ENCODE data around the gene EP400. TPM values are rescaled to one million over a fixed set of nuclear protein-coding genes. Genes with fewer than 3 reads are reported as not detected.

The EP400 gene
- total and polyA plus RNA-seq, 2 of the 13 experiments (the other 11 are each of a cell fraction or from before 2014, with no cell fraction given) = 4.9 to 5.0 TPM

DNA sequence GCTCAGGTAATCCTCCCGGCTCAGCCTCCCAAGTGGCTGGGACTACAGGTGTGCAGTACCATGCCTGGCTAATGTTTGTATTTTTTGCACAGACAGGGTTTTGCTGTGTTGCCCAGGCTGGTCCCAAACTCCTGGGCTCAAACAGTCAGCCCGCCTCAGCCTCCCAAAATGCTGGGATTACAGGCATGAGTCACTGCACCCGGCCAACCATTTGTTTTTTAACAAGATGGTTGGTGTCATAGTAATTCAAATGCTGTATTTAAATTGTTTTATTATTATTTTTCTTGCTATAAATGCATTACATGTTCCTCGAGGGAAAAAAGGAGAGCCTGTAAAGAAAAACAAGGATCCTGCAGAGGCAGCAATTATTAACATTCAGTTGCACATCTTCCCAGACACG lies 83.9 kb downstream of the EP400 start:
- no peak overlapping the region for H3K4me3 ChIP-seq (replicated peaks in 1 of 3; ENCODE audit: insufficient read depth in 1 of 3, low read depth in 2 of 3, low read length in 3 of 3)
- H3K79me2 ChIP-seq (ENCODE audit: insufficient read depth, low read length) = no peaks in the 10 kb centered on the region
- DNase-seq (ENCODE audit: low spot score) (no peak), FAIRE-seq (no peak), ATAC-seq (no peak)
- peaks cover 33 to 88% of the 10 kb centered on the region in 2 experiments for H3K36me3 ChIP-seq (replicated peaks in 1 of 2; ENCODE audit: control insufficient read depth in 1 of 2, insufficient read depth in 2 of 2, low read length in 2 of 2)
- H3K9me3 ChIP-seq (ENCODE audit: low read length) = no peaks in the 10 kb centered on the region
- intact Hi-C loops (cut with micrococcal nuclease; ENCODE audit: unreplicated experiment) = no loop called here
- H4K20me1 ChIP-seq (ENCODE audit: insufficient read depth, low read length) = no peaks in the 10 kb centered on the region
- in situ Hi-C loops (cut with HindIII; ENCODE audit: extremely low pct_ligation_motif_present, low pct_unique_long_range_greater_than_20kb) = no loop called here
- 91% methylated on average over 5 of the region's 5 CpGs for WGBS (ENCODE audit: low lambda C conversion rate)
- no peak overlapping the region for H2AFZ ChIP-seq (ENCODE audit: low read length)
- no peak overlapping the region for H3K4me2 ChIP-seq (ENCODE audit: low read depth, low read length)
- ChIA-PET POLR2A (no interaction called here), CTCF (ENCODE audit: low intra/inter-chr PET ratio, low total read pairs) (no interaction called here)
- H3K4me1 ChIP-seq (ENCODE audit: insufficient read depth, low read length) = no peaks in the 10 kb centered on the region
- no peaks in the 10 kb centered on the region for H3K27me3 ChIP-seq (ENCODE audit: control insufficient read depth in 1 of 2, insufficient read depth in 2 of 2, low read length in 2 of 2)
- TF ChIP-seq, protein P1, sequence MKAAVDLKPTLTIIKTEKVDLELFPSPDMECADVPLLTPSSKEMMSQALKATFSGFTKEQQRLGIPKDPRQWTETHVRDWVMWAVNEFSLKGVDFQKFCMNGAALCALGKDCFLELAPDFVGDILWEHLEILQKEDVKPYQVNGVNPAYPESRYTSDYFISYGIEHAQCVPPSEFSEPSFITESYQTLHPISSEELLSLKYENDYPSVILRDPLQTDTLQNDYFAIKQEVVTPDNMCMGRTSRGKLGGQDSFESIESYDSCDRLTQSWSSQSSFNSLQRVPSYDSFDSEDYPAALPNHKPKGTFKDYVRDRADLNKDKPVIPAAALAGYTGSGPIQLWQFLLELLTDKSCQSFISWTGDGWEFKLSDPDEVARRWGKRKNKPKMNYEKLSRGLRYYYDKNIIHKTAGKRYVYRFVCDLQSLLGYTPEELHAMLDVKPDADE (CRISPR knock-in tag; IDR thresholded peaks at IDR 0.05) = no peak
- TF ChIP-seq HOXA5 (CRISPR knock-in tag; IDR thresholded peaks at IDR 0.05) (no peak), XRCC5 (optimal IDR thresholded peaks at IDR 0.05; ENCODE audit: low read length) (no peak)
- TF ChIP-seq, protein P2, sequence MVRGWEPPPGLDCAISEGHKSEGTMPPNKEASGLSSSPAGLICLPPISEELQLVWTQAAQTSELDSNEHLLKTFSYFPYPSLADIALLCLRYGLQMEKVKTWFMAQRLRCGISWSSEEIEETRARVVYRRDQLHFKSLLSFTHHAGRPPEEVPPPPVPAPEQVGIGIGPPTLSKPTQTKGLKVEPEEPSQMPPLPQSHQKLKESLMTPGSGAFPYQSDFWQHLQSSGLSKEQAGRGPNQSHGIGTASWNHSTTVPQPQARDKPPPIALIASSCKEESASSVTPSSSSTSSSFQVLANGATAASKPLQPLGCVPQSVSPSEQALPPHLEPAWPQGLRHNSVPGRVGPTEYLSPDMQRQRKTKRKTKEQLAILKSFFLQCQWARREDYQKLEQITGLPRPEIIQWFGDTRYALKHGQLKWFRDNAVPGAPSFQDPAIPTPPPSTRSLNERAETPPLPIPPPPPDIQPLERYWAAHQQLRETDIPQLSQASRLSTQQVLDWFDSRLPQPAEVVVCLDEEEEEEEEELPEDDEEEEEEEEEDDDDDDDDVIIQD (CRISPR knock-in tag; IDR thresholded peaks at IDR 0.05; ENCODE audit: low read depth) = no peak
- no peak overlapping the region for H3K27ac ChIP-seq (ENCODE audit: extremely low read length, insufficient read depth, low read length)
- no TSS peak for BruUV-seq (replicated peaks)
- no peak overlapping the region for H3K9ac ChIP-seq (ENCODE audit: insufficient read depth, low read depth, low read length)

DNA sequence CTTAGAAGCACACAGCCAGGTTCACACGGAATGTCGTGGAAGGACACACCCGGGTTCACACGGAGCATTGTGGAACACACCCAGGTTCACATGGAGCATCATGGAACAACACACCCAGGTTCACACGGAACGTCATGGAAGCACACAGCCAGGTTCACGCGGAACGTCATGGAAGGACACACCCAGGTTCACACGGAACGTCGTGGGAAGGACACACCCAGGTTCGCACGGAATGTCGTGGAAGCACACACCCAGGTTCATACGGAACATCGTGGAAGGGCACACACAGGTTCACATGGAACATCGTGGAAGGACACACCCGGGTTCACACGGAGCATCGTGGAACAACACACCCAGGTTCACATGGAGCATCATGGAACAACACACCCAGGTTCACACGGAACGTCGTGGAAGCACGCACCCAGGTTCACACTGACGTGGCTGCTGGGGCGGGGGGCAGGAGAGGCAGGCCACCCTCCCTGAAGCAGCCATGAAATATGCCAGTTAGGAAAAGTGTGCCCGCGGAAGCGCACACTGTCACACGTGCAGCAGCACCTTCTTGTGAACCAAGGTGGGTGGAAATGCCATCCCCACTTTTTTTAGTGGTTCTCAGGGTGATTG lies 86.4 kb downstream of the EP400 start:
- no TSS peak for BruUV-seq (replicated peaks)
- no peak for FAIRE-seq
- H3K79me2 ChIP-seq (ENCODE audit: insufficient read depth, low read length) = no peaks in the 10 kb centered on the region
- no peak overlapping the region for H3K27ac ChIP-seq (ENCODE audit: extremely low read length, insufficient read depth, low read length)
- H3K4me3 ChIP-seq (replicated peaks in 1 of 3; ENCODE audit: insufficient read depth in 1 of 3, low read depth in 2 of 3, low read length in 3 of 3) = no peak overlapping the region
- no peaks in the 10 kb centered on the region for H3K9me3 ChIP-seq (ENCODE audit: low read length)
- no peak for TF ChIP-seq ZMYM4 (CRISPR knock-in tag; IDR thresholded peaks at IDR 0.05)
- TF ChIP-seq PTBP1 (IDR thresholded peaks at IDR 0.05; ENCODE audit: low read depth, low read length, poor library complexity, severe bottlenecking) = no peak
- no peak for TF ChIP-seq NFE2 (CRISPR knock-in tag; IDR thresholded peaks at IDR 0.05)
- no peak for TF ChIP-seq ZBTB20 (CRISPR knock-in tag; IDR thresholded peaks at IDR 0.05; ENCODE audit: borderline replicate concordance, low read depth)
- TF ChIP-seq ZNF562 (CRISPR knock-in tag; IDR thresholded peaks at IDR 0.05; ENCODE audit: borderline replicate concordance) = no peak
- POLR2A ChIA-PET = no interaction called here
- H3K4me2 ChIP-seq (ENCODE audit: low read depth, low read length) = no peak overlapping the region
- no peak overlapping the region for H3K9ac ChIP-seq (ENCODE audit: insufficient read depth, low read depth, low read length)
- H3K36me3 ChIP-seq (replicated peaks in 1 of 2; ENCODE audit: control insufficient read depth in 1 of 2, insufficient read depth in 2 of 2, low read length in 2 of 2) = peaks cover 21 to 75% of the 10 kb centered on the region in 2 experiments
- WGBS (ENCODE audit: low lambda C conversion rate) = 97% methylated on average over 26 of the region's 31 CpGs
- intact Hi-C loops (cut with micrococcal nuclease; ENCODE audit: unreplicated experiment) = no loop called here
- CTCF ChIA-PET (ENCODE audit: low intra/inter-chr PET ratio, low total read pairs) = no interaction called here
- H3K4me1 ChIP-seq (ENCODE audit: insufficient read depth, low read length) = no peaks in the 10 kb centered on the region
- H2AFZ ChIP-seq (ENCODE audit: low read length) = no peak overlapping the region
- no peak for DNase-seq (ENCODE audit: low spot score)
- ATAC-seq = no peak
- in situ Hi-C loops (cut with HindIII; ENCODE audit: extremely low pct_ligation_motif_present, low pct_unique_long_range_greater_than_20kb) = no loop called here
- H3K27me3 ChIP-seq (ENCODE audit: control insufficient read depth in 1 of 2, insufficient read depth in 2 of 2, low read length in 2 of 2) = no peaks in the 10 kb centered on the region
- H4K20me1 ChIP-seq (ENCODE audit: insufficient read depth, low read length) = no peaks in the 10 kb centered on the region
